Measurements from ENCODE around the gene NR6A1.

Gene NR6A1

GRCh38 chr9:124784509-124784908 is 13.4 kb upstream of the NR6A1 start:
- Histone ChIP-seq H4K20me1 (ENCODE audit: insufficient read depth, low read length, poor library complexity, severe bottlenecking) (no peaks in the 10 kb centered on the region), H2AFZ (ENCODE audit: low read length) (no peak overlapping the region), H3F3A (ENCODE audit: low read depth) (no peaks in the 10 kb centered on the region), H3K9me2 (replicated peaks; ENCODE audit: low read depth, low read length) (no peaks in the 10 kb centered on the region), H3K36me3 (ENCODE audit: insufficient read depth, low read length) (no peaks in the 10 kb centered on the region), H3K4me1 (ENCODE audit: insufficient read depth, low read length, poor library complexity, severe bottlenecking) (no peaks in the 10 kb centered on the region), H3K4me2 (ENCODE audit: low read depth, low read length, poor library complexity, severe bottlenecking) (no peak overlapping the region), H3K79me2 (ENCODE audit: insufficient read depth, low read length) (no peaks in the 10 kb centered on the region), H3K27me3 (ENCODE audit: insufficient read depth, low read length, poor library complexity, severe bottlenecking) (no peaks in the 10 kb centered on the region), H3K9ac (ENCODE audit: low read depth, low read length, poor library complexity, severe bottlenecking) (no peak overlapping the region), H3K9me3 (ENCODE audit: insufficient read depth, low read depth, low read length) (no peaks in the 10 kb centered on the region), H3K4me3 (ENCODE audit: low read length, poor library complexity, severe bottlenecking) (no peak overlapping the region)
- TF ChIP-seq, protein P1, sequence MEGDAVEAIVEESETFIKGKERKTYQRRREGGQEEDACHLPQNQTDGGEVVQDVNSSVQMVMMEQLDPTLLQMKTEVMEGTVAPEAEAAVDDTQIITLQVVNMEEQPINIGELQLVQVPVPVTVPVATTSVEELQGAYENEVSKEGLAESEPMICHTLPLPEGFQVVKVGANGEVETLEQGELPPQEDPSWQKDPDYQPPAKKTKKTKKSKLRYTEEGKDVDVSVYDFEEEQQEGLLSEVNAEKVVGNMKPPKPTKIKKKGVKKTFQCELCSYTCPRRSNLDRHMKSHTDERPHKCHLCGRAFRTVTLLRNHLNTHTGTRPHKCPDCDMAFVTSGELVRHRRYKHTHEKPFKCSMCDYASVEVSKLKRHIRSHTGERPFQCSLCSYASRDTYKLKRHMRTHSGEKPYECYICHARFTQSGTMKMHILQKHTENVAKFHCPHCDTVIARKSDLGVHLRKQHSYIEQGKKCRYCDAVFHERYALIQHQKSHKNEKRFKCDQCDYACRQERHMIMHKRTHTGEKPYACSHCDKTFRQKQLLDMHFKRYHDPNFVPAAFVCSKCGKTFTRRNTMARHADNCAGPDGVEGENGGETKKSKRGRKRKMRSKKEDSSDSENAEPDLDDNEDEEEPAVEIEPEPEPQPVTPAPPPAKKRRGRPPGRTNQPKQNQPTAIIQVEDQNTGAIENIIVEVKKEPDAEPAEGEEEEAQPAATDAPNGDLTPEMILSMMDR (conservative IDR thresholded peaks at IDR 0.05; ENCODE audit: low read length): no peak
- no peak for TF ChIP-seq EZH2phosphoT487 (IDR thresholded peaks at IDR 0.05; ENCODE audit: borderline replicate concordance)

- Histone ChIP-seq H3K79me2 (ENCODE audit: insufficient read depth, low read length) (no peaks in the 10 kb centered on the region), H4K20me1 (ENCODE audit: insufficient read depth, low read length, poor library complexity, severe bottlenecking) (no peaks in the 10 kb centered on the region), H3K27me3 (ENCODE audit: insufficient read depth, low read length, poor library complexity, severe bottlenecking) (no peaks in the 10 kb centered on the region), H3K36me3 (ENCODE audit: insufficient read depth, low read length) (no peaks in the 10 kb centered on the region), H3F3A (ENCODE audit: low read depth) (no peaks in the 10 kb centered on the region), H3K9me3 (ENCODE audit: insufficient read depth, low read depth, low read length) (no peaks in the 10 kb centered on the region), H3K9me2 (replicated peaks; ENCODE audit: low read depth, low read length) (no peaks in the 10 kb centered on the region), H3K4me1 (ENCODE audit: insufficient read depth, low read length, poor library complexity, severe bottlenecking) (no peaks in the 10 kb centered on the region), H3K4me3 (ENCODE audit: low read length, poor library complexity, severe bottlenecking) (no peak overlapping the region), H3K4me2 (ENCODE audit: low read depth, low read length, poor library complexity, severe bottlenecking) (no peak overlapping the region), H3K9ac (ENCODE audit: low read depth, low read length, poor library complexity, severe bottlenecking) (no peak overlapping the region), H2AFZ (ENCODE audit: low read length) (no peak overlapping the region)
- TF ChIP-seq EZH2phosphoT487 (IDR thresholded peaks at IDR 0.05; ENCODE audit: borderline replicate concordance): no peak
- TF ChIP-seq, protein P1 (conservative IDR thresholded peaks at IDR 0.05; ENCODE audit: low read length): no peak
Measured at GRCh38 chr9:124783830-124784229, 12.7 kb upstream of the NR6A1 start.

GRCh38 chr9:124782661-124783574 is 11.8 kb upstream of the NR6A1 start:
- Histone ChIP-seq H3K4me1 (ENCODE audit: insufficient read depth, low read length, poor library complexity, severe bottlenecking) (no peaks in the 10 kb centered on the region), H3K4me2 (ENCODE audit: low read depth, low read length, poor library complexity, severe bottlenecking) (no peak overlapping the region), H3K79me2 (ENCODE audit: insufficient read depth, low read length) (no peaks in the 10 kb centered on the region), H3K9me2 (replicated peaks; ENCODE audit: low read depth, low read length) (no peaks in the 10 kb centered on the region), H3K4me3 (ENCODE audit: low read length, poor library complexity, severe bottlenecking) (no peak overlapping the region), H3F3A (ENCODE audit: low read depth) (no peaks in the 10 kb centered on the region), H4K20me1 (ENCODE audit: insufficient read depth, low read length, poor library complexity, severe bottlenecking) (no peaks in the 10 kb centered on the region), H2AFZ (ENCODE audit: low read length) (no peak overlapping the region), H3K27me3 (ENCODE audit: insufficient read depth, low read length, poor library complexity, severe bottlenecking) (no peaks in the 10 kb centered on the region), H3K9me3 (ENCODE audit: insufficient read depth, low read depth, low read length) (no peaks in the 10 kb centered on the region), H3K36me3 (ENCODE audit: insufficient read depth, low read length) (no peaks in the 10 kb centered on the region), H3K9ac (ENCODE audit: low read depth, low read length, poor library complexity, severe bottlenecking) (no peak overlapping the region)
- TF ChIP-seq, protein P1 (conservative IDR thresholded peaks at IDR 0.05; ENCODE audit: low read length): no peak
- TF ChIP-seq EZH2phosphoT487 (IDR thresholded peaks at IDR 0.05; ENCODE audit: borderline replicate concordance): no peak

All from Loucy (cell line).